Left ventricle myocardium inferior (tissue), 1 donor: ENCODE results near the gene INSR. TPM values are rescaled to one million over a fixed set of nuclear protein-coding genes. Genes with fewer than 3 reads are reported as not detected.

Source experiments
- DNase-seq: peaks from one replicate; pipeline ENCODE4 v3.0.0-alpha.2; 2020
- H3K27ac ChIP-seq: fragments of 200-600 bp; replicated peaks from 2 replicates; pipeline ENCODE4 v1.8.0; 2021
- H3K27me3 ChIP-seq: fragments of 200-600 bp; 2 replicates; pipeline ENCODE4 v1.8.0; 2021; ENCODE audit warnings: low read depth
- H3K36me3 ChIP-seq: fragments of 200-600 bp; 2 replicates; pipeline ENCODE4 v1.8.0; 2021
- H3K4me1 ChIP-seq: fragments of 200-600 bp; 2 replicates; pipeline ENCODE4 v1.8.0; 2021
- H3K4me3 ChIP-seq: fragments of 200-600 bp; 2 replicates; pipeline ENCODE4 v1.8.0; 2021; ENCODE audit warnings: mild to moderate bottlenecking, moderate library complexity
- H3K9me3 ChIP-seq: fragments of 200-600 bp; replicated peaks from 2 replicates; pipeline ENCODE4 v1.8.0; 2021
- intact Hi-C: fragments of 100-400 bp; cut with micrococcal nuclease; formaldehyde crosslinking; loops from one replicate; pipeline ENCODE4 v1.11.0; 2022
- total RNA-seq: library from RNA; stranded (reverse); fragmentation: NEBNext Ultra II Directional; extraction: Animal tissue kit (Norgen Biotek cat#: 25700); gene quantifications from one replicate; pipeline ENCODE4 v1.2.1, GENCODE V29; 2021
- TF ChIP-seq, protein P1 (sequence below): fragments of 200-600 bp; IDR thresholded peaks from 2 replicates; pipeline ENCODE4 v1.8.0; 2021; ENCODE audit warnings: antibody characterized with exemption, mild to moderate bottlenecking, borderline replicate concordance
- donor health status: DM: no; HTN: yes; CAD: no; lungs with severe emphysema.

INSR gene
- total RNA-seq, 1 donor from 2014 or later, result 85.3 TPM

DNA sequence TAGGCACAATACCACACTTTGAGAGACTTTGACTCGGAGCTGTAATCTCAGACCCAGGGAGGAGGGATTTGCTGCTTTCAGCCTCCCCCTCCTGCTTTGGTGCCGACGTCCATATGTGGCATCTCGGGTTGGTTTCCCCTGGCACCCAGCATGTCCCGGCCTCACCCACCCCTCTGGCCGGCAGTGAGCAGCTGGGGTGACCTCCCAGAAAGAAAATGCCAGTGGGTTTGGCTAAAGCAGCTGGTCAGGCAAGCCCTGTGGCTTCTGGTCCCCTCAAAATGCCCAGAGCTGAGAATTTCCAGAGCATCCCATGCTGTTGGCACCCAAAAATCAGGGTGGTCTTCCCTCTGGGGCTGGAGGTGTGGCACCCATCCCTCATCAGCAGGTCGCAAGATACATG, 34.1 kb downstream of the INSR start:
- TF ChIP-seq, protein P1, sequence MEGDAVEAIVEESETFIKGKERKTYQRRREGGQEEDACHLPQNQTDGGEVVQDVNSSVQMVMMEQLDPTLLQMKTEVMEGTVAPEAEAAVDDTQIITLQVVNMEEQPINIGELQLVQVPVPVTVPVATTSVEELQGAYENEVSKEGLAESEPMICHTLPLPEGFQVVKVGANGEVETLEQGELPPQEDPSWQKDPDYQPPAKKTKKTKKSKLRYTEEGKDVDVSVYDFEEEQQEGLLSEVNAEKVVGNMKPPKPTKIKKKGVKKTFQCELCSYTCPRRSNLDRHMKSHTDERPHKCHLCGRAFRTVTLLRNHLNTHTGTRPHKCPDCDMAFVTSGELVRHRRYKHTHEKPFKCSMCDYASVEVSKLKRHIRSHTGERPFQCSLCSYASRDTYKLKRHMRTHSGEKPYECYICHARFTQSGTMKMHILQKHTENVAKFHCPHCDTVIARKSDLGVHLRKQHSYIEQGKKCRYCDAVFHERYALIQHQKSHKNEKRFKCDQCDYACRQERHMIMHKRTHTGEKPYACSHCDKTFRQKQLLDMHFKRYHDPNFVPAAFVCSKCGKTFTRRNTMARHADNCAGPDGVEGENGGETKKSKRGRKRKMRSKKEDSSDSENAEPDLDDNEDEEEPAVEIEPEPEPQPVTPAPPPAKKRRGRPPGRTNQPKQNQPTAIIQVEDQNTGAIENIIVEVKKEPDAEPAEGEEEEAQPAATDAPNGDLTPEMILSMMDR, result no peak
- intact Hi-C loops, result no loop called here
- Histone ChIP-seq H3K9me3 (no peaks in the 10 kb centered on the region), H3K36me3 (peaks cover 3% of the 10 kb centered on the region), H3K4me1 (peaks cover 90% of the 10 kb centered on the region), H3K27ac (peak overlapping the region; percentile 1), H3K27me3 (no peaks in the 10 kb centered on the region), H3K4me3 (no peak overlapping the region)
- no peak for DNase-seq

DNA sequence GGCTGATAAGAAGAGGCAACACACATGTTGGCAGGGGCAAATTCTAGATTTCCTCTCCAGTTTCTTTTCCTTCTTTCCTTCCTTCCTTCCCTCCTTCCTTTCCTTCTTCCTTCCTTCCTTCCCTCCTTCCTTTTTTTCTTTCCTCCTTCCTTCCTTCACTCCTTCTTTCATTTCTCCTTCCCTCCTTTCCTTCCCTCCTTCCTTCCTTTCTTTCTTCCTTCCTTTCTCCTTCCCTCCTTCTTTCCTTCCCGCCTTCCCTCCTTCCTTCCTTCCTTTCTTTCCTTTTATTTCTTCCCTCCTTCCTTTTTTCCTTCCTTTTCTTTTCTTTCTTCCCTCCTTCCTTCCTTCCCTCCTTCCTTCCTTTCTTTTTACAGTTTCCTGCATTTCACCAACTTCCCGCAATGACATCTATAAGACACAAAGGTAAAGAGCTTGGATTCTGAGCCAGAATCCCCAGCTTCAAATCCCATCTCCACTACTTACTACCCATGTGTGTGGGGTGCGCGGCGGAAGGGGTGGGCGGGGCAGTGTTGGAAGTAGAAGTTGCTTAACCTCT, 35.3 kb downstream of the INSR start:
- no peaks in the 10 kb centered on the region for H3K36me3 ChIP-seq
- intact Hi-C loops, result no loop called here
- DNase-seq, result no peak
- no peaks in the 10 kb centered on the region for H3K27me3 ChIP-seq
- no peak overlapping the region for H3K4me3 ChIP-seq
- no peaks in the 10 kb centered on the region for H3K9me3 ChIP-seq
- H3K27ac ChIP-seq, result no peak overlapping the region
- H3K4me1 ChIP-seq, result peaks cover 84% of the 10 kb centered on the region
- TF ChIP-seq, protein P1, result no peak

DNA sequence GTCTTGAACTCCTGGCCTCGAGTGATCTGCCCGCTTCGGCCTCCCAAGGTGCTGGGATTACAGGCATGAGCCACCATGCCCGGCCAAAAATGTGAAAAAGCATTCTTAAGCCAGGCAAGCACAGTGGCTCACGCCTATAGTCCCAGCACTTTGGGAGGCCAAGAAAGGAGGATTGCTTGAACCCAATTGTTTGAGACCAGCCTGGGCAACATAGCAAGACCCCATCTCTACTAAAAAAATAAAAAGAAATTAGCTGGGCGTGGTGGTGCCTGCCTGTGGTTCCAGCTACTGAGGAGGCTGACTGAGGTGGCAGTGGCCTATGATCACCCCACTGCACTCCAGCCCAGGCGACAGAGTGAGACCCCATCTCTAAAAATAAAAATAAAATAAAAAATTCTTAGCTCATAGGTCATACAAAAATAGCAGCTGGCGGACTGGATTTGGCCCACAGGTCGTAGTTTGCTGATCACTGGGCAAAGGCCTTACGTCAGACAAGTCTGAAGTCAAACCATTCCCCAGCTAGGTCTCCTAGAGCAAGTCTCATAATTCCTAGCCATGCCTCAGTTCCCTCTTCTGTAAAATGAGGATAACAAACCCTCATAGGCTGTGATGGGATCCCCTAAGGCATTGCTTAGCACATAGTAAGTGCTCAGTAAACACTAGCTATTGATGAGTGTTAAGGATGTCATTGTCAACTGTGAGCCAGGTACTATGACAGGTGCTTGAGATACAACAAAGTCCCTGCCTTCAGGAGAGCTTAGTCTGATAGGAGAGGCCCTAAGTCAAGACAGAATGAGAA, 36.0 kb downstream of the INSR start:
- no peaks in the 10 kb centered on the region for H3K27me3 ChIP-seq
- H3K4me1 ChIP-seq, result peaks cover 77% of the 10 kb centered on the region
- intact Hi-C loops, result no loop called here
- H3K4me3 ChIP-seq, result no peak overlapping the region
- no peaks in the 10 kb centered on the region for H3K9me3 ChIP-seq
- no peaks in the 10 kb centered on the region for H3K36me3 ChIP-seq
- TF ChIP-seq, protein P1, result no peak
- DNase-seq, result no peak
- no peak overlapping the region for H3K27ac ChIP-seq

DNA sequence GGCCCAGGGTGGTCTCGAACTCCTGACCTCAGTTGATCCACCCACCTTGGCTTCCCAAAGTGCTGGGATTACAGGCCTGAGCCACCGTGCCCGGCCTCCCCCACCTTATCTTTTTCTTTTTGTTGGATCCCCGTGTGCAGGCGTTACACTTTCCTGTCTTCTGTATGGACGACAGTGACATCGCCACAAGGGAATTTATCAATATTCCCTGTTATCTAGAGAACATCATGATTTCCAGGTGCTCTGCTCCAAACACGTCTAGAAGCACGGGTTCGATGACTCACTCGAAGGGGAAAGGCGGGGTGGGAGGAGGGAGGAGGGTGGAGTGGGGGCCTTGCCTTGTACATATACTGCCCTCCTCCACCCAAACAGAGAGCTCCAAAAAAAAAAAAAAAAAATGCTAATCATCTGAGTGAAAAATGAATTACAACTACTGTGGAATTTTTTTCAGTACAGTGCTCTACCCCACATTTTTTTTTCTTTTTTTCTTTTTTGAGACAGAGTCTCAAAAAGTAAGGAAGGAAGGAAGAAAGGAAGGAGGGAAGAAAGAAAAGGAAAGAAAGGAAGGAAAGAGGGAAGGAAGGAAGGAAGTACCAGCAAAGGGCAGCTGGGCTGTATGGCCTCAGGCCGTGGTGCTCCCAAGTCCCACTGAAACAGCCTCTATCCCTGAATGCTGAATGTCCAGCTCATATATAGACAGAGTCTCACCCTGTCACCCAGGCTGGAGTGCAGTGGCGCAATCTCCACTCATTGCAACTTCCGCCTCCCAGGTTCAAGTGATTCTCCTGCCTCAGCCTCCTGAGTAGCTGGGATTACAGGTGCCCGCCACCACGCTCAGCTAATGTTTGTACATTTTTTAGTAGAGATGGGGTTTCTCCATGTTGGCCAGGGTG, 36.8 kb downstream of the INSR start:
- Histone ChIP-seq H3K4me3 (no peak overlapping the region), H3K4me1 (peaks cover 69% of the 10 kb centered on the region), H3K9me3 (no peaks in the 10 kb centered on the region), H3K36me3 (no peaks in the 10 kb centered on the region), H3K27ac (peak overlapping the region; percentile 24), H3K27me3 (no peaks in the 10 kb centered on the region)
- DNase-seq, result no peak
- intact Hi-C loops, result no loop called here
- TF ChIP-seq, protein P1, result no peak

DNA sequence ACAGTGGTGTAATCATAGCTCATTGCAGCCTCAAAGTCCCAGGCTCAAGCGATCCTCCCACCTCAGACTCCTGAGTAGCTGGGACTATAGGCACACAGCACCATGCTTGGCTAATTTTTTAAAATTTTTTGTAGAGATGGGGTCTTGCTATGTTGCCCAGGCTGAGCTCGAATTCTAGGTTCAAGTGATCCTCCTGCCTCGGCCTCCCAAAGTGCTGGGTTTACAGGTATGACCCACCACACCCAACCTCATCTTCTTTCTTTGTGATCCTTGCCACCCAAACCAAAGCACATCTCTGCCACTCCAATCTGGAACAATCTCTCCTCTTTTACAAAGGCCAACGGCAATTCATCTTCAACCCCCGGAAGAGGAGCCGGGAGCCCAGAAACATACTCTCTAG, 38.6 kb downstream of the INSR start:
- H3K9me3 ChIP-seq, result no peaks in the 10 kb centered on the region
- TF ChIP-seq, protein P1, result no peak
- H3K36me3 ChIP-seq, result no peaks in the 10 kb centered on the region
- H3K4me1 ChIP-seq, result peaks cover 57% of the 10 kb centered on the region
- DNase-seq, result no peak
- H3K27ac ChIP-seq, result no peak overlapping the region
- H3K4me3 ChIP-seq, result no peak overlapping the region
- H3K27me3 ChIP-seq, result no peaks in the 10 kb centered on the region
- intact Hi-C loops, result no loop called here
